Measurements from ENCODE around the gene PHACTR2. TPM values are rescaled to one million over a fixed set of nuclear protein-coding genes. Genes with fewer than 3 reads are reported as not detected.

The PHACTR2 gene
- total and polyA plus RNA-seq, 2 of the 13 experiments (the other 11 are each of a cell fraction or from before 2014, with no cell fraction given), result 11.3 to 28.2 TPM

DNA sequence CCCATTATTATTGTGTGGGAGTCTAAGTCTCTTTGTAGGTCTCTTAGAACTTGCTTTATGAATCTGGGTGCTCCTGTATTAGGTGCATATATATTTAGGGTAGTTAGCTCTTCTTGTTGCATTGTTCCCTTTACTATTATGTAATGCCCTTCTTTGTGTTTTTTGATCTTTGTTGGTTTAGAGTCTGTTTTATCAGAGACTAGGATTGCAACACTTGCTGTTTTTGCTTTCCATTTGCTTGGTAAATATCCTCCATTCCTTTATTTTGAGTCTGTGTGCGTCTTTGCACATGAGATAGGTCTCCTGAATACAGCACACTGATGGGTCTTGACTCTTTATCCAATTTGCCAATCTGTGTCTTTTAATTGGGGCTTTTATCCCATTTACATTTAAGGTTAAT, 177.3 kb downstream of the PHACTR2 start (continued):
- TF ChIP-seq, protein P1, sequence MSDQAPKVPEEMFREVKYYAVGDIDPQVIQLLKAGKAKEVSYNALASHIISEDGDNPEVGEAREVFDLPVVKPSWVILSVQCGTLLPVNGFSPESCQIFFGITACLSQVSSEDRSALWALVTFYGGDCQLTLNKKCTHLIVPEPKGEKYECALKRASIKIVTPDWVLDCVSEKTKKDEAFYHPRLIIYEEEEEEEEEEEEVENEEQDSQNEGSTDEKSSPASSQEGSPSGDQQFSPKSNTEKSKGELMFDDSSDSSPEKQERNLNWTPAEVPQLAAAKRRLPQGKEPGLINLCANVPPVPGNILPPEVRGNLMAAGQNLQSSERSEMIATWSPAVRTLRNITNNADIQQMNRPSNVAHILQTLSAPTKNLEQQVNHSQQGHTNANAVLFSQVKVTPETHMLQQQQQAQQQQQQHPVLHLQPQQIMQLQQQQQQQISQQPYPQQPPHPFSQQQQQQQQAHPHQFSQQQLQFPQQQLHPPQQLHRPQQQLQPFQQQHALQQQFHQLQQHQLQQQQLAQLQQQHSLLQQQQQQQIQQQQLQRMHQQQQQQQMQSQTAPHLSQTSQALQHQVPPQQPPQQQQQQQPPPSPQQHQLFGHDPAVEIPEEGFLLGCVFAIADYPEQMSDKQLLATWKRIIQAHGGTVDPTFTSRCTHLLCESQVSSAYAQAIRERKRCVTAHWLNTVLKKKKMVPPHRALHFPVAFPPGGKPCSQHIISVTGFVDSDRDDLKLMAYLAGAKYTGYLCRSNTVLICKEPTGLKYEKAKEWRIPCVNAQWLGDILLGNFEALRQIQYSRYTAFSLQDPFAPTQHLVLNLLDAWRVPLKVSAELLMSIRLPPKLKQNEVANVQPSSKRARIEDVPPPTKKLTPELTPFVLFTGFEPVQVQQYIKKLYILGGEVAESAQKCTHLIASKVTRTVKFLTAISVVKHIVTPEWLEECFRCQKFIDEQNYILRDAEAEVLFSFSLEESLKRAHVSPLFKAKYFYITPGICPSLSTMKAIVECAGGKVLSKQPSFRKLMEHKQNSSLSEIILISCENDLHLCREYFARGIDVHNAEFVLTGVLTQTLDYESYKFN (CRISPR knock-in tag; conservative IDR thresholded peaks at IDR 0.05), result 0 out of 2 replicates have a peak, but pooled peaks have one; percentile 21
- TF ChIP-seq TCF7 (IDR thresholded peaks at IDR 0.05; ENCODE audit: low read depth) (peak; percentile 59; the same call in 1 of the 2 replicates), SOX5 (CRISPR knock-in tag; IDR thresholded peaks at IDR 0.05; ENCODE audit: borderline replicate concordance) (peak; percentile 92), BCL6 (CRISPR knock-in tag; IDR thresholded peaks at IDR 0.05) (peak; percentile 37; the same call in 1 of the 2 replicates), NCOA2 (CRISPR knock-in tag; IDR thresholded peaks at IDR 0.05) (0 out of 2 replicates have a peak, but pooled peaks have one; percentile 18), TARDBP (CRISPR knock-in tag; IDR thresholded peaks at IDR 0.05) (peak; percentile 22; the same call in 1 of the 2 replicates)
- TF ChIP-seq, protein P2, sequence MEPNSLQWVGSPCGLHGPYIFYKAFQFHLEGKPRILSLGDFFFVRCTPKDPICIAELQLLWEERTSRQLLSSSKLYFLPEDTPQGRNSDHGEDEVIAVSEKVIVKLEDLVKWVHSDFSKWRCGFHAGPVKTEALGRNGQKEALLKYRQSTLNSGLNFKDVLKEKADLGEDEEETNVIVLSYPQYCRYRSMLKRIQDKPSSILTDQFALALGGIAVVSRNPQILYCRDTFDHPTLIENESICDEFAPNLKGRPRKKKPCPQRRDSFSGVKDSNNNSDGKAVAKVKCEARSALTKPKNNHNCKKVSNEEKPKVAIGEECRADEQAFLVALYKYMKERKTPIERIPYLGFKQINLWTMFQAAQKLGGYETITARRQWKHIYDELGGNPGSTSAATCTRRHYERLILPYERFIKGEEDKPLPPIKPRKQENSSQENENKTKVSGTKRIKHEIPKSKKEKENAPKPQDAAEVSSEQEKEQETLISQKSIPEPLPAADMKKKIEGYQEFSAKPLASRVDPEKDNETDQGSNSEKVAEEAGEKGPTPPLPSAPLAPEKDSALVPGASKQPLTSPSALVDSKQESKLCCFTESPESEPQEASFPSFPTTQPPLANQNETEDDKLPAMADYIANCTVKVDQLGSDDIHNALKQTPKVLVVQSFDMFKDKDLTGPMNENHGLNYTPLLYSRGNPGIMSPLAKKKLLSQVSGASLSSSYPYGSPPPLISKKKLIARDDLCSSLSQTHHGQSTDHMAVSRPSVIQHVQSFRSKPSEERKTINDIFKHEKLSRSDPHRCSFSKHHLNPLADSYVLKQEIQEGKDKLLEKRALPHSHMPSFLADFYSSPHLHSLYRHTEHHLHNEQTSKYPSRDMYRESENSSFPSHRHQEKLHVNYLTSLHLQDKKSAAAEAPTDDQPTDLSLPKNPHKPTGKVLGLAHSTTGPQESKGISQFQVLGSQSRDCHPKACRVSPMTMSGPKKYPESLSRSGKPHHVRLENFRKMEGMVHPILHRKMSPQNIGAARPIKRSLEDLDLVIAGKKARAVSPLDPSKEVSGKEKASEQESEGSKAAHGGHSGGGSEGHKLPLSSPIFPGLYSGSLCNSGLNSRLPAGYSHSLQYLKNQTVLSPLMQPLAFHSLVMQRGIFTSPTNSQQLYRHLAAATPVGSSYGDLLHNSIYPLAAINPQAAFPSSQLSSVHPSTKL (CRISPR knock-in tag; IDR thresholded peaks at IDR 0.05), result peak; percentile 50
- TF ChIP-seq, protein P3, sequence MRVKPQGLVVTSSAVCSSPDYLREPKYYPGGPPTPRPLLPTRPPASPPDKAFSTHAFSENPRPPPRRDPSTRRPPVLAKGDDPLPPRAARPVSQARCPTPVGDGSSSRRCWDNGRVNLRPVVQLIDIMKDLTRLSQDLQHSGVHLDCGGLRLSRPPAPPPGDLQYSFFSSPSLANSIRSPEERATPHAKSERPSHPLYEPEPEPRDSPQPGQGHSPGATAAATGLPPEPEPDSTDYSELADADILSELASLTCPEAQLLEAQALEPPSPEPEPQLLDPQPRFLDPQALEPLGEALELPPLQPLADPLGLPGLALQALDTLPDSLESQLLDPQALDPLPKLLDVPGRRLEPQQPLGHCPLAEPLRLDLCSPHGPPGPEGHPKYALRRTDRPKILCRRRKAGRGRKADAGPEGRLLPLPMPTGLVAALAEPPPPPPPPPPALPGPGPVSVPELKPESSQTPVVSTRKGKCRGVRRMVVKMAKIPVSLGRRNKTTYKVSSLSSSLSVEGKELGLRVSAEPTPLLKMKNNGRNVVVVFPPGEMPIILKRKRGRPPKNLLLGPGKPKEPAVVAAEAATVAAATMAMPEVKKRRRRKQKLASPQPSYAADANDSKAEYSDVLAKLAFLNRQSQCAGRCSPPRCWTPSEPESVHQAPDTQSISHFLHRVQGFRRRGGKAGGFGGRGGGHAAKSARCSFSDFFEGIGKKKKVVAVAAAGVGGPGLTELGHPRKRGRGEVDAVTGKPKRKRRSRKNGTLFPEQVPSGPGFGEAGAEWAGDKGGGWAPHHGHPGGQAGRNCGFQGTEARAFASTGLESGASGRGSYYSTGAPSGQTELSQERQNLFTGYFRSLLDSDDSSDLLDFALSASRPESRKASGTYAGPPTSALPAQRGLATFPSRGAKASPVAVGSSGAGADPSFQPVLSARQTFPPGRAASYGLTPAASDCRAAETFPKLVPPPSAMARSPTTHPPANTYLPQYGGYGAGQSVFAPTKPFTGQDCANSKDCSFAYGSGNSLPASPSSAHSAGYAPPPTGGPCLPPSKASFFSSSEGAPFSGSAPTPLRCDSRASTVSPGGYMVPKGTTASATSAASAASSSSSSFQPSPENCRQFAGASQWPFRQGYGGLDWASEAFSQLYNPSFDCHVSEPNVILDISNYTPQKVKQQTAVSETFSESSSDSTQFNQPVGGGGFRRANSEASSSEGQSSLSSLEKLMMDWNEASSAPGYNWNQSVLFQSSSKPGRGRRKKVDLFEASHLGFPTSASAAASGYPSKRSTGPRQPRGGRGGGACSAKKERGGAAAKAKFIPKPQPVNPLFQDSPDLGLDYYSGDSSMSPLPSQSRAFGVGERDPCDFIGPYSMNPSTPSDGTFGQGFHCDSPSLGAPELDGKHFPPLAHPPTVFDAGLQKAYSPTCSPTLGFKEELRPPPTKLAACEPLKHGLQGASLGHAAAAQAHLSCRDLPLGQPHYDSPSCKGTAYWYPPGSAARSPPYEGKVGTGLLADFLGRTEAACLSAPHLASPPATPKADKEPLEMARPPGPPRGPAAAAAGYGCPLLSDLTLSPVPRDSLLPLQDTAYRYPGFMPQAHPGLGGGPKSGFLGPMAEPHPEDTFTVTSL (CRISPR knock-in tag; IDR thresholded peaks at IDR 0.05; ENCODE audit: borderline replicate concordance), result 0 out of 2 replicates have a peak, but pooled peaks have one; percentile 17

Measured in HepG2 (cell line).